Stimulated activated CD4-positive, alpha-beta T cell treated with anti-CD3 and anti-CD28 coated beads, TNF-alpha, amount 100 ng/mL, for 4 hours (primary cell): ENCODE results near the gene EME1.

Experiments used
- DNase-seq, 3 experiments: peaks; one replicate each; pipeline ENCODE4 v3.0.0-alpha.2; 2020; ENCODE audit warnings: low read depth in 3 of 3

EME1 gene

GRCh38 chr17:50347894-50348291, 25.1 kb upstream of the EME1 start:
- no peak for DNase-seq

- DNase-seq = no peak
These were observed 24.3 kb upstream of the EME1 start for GRCh38 chr17:50348522-50349242.

- DNase-seq = no peak
These were observed 23.8 kb upstream of the EME1 start for GRCh38 chr17:50349243-50349600.

GRCh38 chr17:50350733-50351132, 22.3 kb upstream of the EME1 start:
- DNase-seq = no peak

- no peak for DNase-seq
These were observed 20.8 kb upstream of the EME1 start for GRCh38 chr17:50352072-50352692.

GRCh38 chr17:50352693-50353599, 20.1 kb upstream of the EME1 start:
- no peak for DNase-seq

- no peak for DNase-seq
These were observed 19.3 kb upstream of the EME1 start for GRCh38 chr17:50353600-50354195.

GRCh38 chr17:50354198-50354597, 18.8 kb upstream of the EME1 start:
- DNase-seq = no peak

- DNase-seq = no peak
These were observed 18.3 kb upstream of the EME1 start for GRCh38 chr17:50354776-50355175.

GRCh38 chr17:50355336-50355700, 17.7 kb upstream of the EME1 start:
- no peak for DNase-seq

- DNase-seq = no peak
These were observed 17.2 kb upstream of the EME1 start for GRCh38 chr17:50355701-50356341.

- no peak for DNase-seq
These were observed 16.6 kb upstream of the EME1 start for GRCh38 chr17:50356418-50356817.

GRCh38 chr17:50356892-50357510, 16.0 kb upstream of the EME1 start:
- DNase-seq = no peak

- DNase-seq = no peak
These were observed 14.9 kb upstream of the EME1 start for GRCh38 chr17:50358177-50358576.

GRCh38 chr17:50359005-50359699, 13.9 kb upstream of the EME1 start:
- DNase-seq = no peak

- no peak for DNase-seq
These were observed 13.0 kb upstream of the EME1 start for GRCh38 chr17:50359998-50360461.

GRCh38 chr17:50360486-50361115, 12.4 kb upstream of the EME1 start:
- no peak for DNase-seq

GRCh38 chr17:50361561-50362480, 11.2 kb upstream of the EME1 start:
- peak in 2 of 3 experiments; percentile 33 to 45 for DNase-seq

- DNase-seq = no peak
These were observed 10.4 kb upstream of the EME1 start for GRCh38 chr17:50362661-50363060.
